Mesenteric fat pad (tissue), 1 donor: ENCODE data around the gene GPR119. TPM values are rescaled to one million over a fixed set of nuclear protein-coding genes. Genes with fewer than 3 reads are reported as not detected.
"Not testable (repeated sequence)": the region's sequence is repeated elsewhere in the genome, so short reads cannot be mapped to it uniquely, and the experiment has no call there.

Experiments used
- DNase-seq: peaks from one replicate; pipeline ENCODE4 v3.0.0-alpha.2; 2020; ENCODE audit warnings: low spot score
- total RNA-seq: library from RNA; stranded (reverse); fragmentation: NEBNext Ultra II Directional; extraction: Animal tissue kit (Norgen Biotek cat#: 25700); gene quantifications from one replicate; pipeline ENCODE4 v1.2.1, GENCODE V29; 2021
- donor health status: DM: yes; HTN: yes; CAD: no.

Gene GPR119
- total RNA-seq, 1 donor from 2014 or later: not detected

DNA sequence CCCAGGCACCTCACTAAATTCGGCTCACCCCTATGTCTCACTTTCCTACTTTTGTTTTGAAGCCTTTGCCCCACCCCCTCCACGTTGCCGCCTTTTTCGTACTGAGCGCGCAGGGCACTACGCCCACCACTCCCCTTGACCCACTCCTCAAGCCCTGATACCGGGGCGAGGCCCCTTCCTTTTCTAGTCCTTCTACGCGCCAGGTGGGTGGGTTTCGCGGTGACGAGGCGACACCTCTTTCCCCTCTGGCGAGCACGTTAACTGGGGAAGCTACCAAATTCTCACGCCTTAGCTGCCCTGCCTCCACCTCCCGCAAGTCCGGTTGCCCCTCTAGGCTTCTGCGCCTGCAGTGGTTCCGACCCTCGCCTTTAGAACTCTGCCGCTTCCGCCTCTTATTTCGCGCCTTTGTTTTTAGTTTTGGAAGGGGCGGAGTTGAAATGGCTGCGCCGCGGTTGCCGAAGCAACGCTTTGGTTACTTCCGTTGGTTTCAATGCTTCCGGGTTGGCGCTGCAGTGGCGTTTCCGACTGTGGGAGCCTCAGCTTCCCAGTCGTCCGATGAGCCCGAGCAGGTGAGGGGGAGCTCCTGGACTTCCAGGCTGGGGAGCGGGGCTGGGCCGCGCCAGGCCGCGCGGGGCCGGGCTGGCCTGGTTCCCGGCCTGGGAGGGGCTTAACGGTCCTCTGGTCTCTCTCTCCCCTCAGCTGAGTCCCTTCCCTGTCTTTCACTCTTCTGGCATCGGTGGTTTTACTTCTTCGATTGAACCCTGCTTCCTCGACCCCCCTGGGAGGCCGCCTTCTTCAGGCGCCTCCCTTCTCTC is 45.9 kb downstream of the GPR119 start, which contains the start of gene SLC25A14:
TSS of gene SLC25A14 (plus strand) at position 512 of the 815 bp plus-strand sequence. CDS start 360 bp downstream, outside the sequence.
- no peak for DNase-seq

DNA sequence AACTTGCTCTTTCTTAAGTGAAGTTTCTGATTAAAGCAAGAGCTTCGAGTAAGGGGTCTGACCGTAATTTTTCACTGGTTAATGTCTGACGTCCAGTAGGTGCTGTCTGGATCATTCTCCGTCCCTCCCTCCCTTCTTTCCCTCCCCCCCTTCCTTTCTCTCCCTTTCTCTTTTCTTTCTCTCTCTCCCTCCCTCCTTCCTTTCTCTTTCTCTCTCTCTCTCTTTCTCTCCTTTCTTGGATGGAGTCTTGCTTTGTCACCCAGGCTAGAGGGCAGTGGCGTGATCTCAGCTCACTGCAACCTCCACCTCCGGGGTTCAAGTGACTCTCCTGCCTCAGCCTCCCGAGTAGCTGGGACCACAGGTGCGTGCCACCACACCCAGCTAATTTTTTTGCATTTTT is 46.6 kb downstream of the GPR119 start:
- not testable (repeated sequence) for DNase-seq

DNA sequence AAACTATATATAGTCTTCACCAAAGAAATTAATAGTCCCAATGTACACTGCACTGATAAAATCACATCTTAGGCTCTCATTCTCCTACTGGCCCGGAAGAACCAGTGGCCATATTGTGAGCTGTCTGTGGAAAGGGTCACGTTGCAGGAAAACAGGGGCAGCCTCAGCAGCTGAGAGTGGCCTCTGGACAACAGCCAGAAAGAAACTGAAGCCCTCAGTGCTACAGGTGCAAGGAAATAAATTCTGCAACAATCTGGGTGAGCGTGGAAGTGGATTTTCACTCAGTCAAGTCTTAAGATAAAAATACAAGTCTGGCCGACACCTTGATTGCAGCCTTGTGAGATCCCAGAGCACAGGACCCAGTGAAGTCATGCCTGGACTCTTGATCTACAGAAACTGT is 48.9 kb downstream of the GPR119 start:
- no peak for DNase-seq

Other genes with a start within 250 kb of the GPR119 start
- 35.4 TPM for gene AIFM1, start 219.8 kb downstream of the GPR119 start, total RNA-seq
- gene RAB33A, start 213.7 kb downstream of the GPR119 start, total RNA-seq: 3.4 TPM
- 3.3 TPM for gene ZNF280C, start 116.8 kb downstream of the GPR119 start, total RNA-seq
- 5.6 TPM for gene SLC25A14, start 45.8 kb downstream of the GPR119 start, total RNA-seq
- 15.4 TPM for gene RBMX2, start 16.3 kb upstream of the GPR119 start, total RNA-seq